ENCODE data around the gene OSBPL5.
"Not testable (repeated sequence)": the region's sequence is repeated elsewhere in the genome, so short reads cannot be mapped to it uniquely, and the experiment has no call there.

Gene OSBPL5

DNA sequence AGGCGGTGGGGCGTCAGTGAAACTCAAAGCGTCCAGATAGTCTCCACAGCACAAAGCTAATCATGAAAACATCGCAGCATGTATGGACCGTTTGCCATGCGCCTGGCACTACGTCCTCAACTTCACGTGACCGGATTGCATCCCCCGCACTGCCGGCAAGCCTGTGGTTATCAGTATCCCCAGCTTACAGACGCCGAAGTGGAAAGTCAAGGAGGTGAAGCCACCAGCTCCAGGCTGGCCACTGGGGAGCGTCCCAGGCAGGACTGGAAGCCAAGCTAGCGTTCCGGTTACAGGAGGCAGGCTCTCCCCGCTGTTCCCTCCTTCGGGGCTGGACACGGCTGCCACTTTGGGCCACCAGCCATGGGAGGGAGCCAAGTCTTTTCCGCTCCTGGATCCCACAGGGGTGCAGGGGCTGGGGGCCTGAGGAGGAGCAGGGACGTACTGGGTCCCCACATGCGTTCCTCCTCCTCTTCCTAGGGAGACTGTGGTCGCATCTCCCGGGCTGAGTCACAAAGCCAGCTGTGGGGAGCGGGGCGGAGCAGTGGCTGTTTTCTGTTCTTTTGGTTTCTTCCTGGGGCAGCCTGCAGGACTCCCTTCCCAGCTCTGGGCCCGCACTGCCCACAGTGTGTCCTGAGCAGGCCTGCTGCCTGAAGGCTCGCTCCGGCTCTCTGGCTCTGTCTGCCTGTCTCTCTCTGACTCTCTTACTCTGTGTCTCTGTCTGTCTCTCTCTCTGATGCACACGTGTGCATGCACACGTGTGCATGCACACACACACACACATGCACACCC, 4.3 kb upstream of the OSBPL5 start:
- H3K9ac ChIP-seq (ENCODE audit: low read depth in 1 of 2, low read length in 2 of 2) = peak overlapping the region in 1 of 2 donors; percentile 24
- no peaks in the 10 kb centered on the region for H3K9me3 ChIP-seq (ENCODE audit: control insufficient read depth in 1 of 2, low read length in 2 of 2)
- peak overlapping the region; percentile 26 to 60 for H3K4me3 ChIP-seq (ENCODE audit: low read depth in 1 of 2, low read length in 2 of 2)
- peak overlapping the region; percentile 46 for H3K27ac ChIP-seq (ENCODE audit: low read depth, low read length)
- peaks cover 19 to 26% of the 10 kb centered on the region in 2 donors for H3K4me1 ChIP-seq (ENCODE audit: control insufficient read depth in 1 of 2, insufficient read depth in 2 of 2, low read length in 2 of 2)
- H3K27me3 ChIP-seq (ENCODE audit: control insufficient read depth in 1 of 2, insufficient read depth in 2 of 2, low read length in 2 of 2) = peaks cover 17 to 41% of the 10 kb centered on the region in 2 donors
- no peaks in the 10 kb centered on the region for H3K36me3 ChIP-seq (ENCODE audit: control insufficient read depth in 1 of 2, insufficient read depth in 2 of 2, low read length in 2 of 2)

- peaks cover 17 to 41% of the 10 kb centered on the region in 2 donors for H3K27me3 ChIP-seq (ENCODE audit: control insufficient read depth in 1 of 2, insufficient read depth in 2 of 2, low read length in 2 of 2)
- H3K27ac ChIP-seq (ENCODE audit: low read depth, low read length); H3K36me3 ChIP-seq (ENCODE audit: control insufficient read depth in 1 of 2, insufficient read depth in 2 of 2, low read length in 2 of 2); H3K9me3 ChIP-seq (ENCODE audit: control insufficient read depth in 1 of 2, low read length in 2 of 2); H3K9ac ChIP-seq (ENCODE audit: low read depth in 1 of 2, low read length in 2 of 2): not testable (repeated sequence)
- peaks cover 25 to 33% of the 10 kb centered on the region in 2 donors for H3K4me1 ChIP-seq (ENCODE audit: control insufficient read depth in 1 of 2, insufficient read depth in 2 of 2, low read length in 2 of 2)
- peak overlapping the region; percentile 26 to 60 for H3K4me3 ChIP-seq (ENCODE audit: low read depth in 1 of 2, low read length in 2 of 2)
Observed at GRCh38 chr11:3168742-3169254, 3.7 kb upstream of the OSBPL5 start.

- Histone ChIP-seq H3K9me3 (ENCODE audit: control insufficient read depth in 1 of 2, low read length in 2 of 2) (no peaks in the 10 kb centered on the region), H3K9ac (ENCODE audit: low read depth in 1 of 2, low read length in 2 of 2) (no peak overlapping the region), H3K4me1 (ENCODE audit: control insufficient read depth in 1 of 2, insufficient read depth in 2 of 2, low read length in 2 of 2) (peaks cover 29 to 37% of the 10 kb centered on the region in 2 donors), H3K4me3 (ENCODE audit: low read depth in 1 of 2, low read length in 2 of 2) (no peak overlapping the region), H3K27me3 (ENCODE audit: control insufficient read depth in 1 of 2, insufficient read depth in 2 of 2, low read length in 2 of 2) (peaks cover 17 to 41% of the 10 kb centered on the region in 2 donors), H3K36me3 (ENCODE audit: control insufficient read depth in 1 of 2, insufficient read depth in 2 of 2, low read length in 2 of 2) (no peaks in the 10 kb centered on the region), H3K27ac (ENCODE audit: low read depth, low read length) (no peak overlapping the region)
Observed at GRCh38 chr11:3167143-3168119, 2.3 kb upstream of the OSBPL5 start.

- Histone ChIP-seq H3K9me3 (ENCODE audit: control insufficient read depth in 1 of 2, low read length in 2 of 2) (no peaks in the 10 kb centered on the region), H3K36me3 (ENCODE audit: control insufficient read depth in 1 of 2, insufficient read depth in 2 of 2, low read length in 2 of 2) (no peaks in the 10 kb centered on the region), H3K4me1 (ENCODE audit: control insufficient read depth in 1 of 2, insufficient read depth in 2 of 2, low read length in 2 of 2) (peaks cover 30 to 39% of the 10 kb centered on the region in 2 donors), H3K4me3 (ENCODE audit: low read depth in 1 of 2, low read length in 2 of 2) (no peak overlapping the region), H3K27me3 (ENCODE audit: control insufficient read depth in 1 of 2, insufficient read depth in 2 of 2, low read length in 2 of 2) (peaks cover 17 to 37% of the 10 kb centered on the region in 2 donors), H3K27ac (ENCODE audit: low read depth, low read length) (no peak overlapping the region), H3K9ac (ENCODE audit: low read depth in 1 of 2, low read length in 2 of 2) (no peak overlapping the region)
Observed at GRCh38 chr11:3166268-3167142, 1.4 kb upstream of the OSBPL5 start.

DNA sequence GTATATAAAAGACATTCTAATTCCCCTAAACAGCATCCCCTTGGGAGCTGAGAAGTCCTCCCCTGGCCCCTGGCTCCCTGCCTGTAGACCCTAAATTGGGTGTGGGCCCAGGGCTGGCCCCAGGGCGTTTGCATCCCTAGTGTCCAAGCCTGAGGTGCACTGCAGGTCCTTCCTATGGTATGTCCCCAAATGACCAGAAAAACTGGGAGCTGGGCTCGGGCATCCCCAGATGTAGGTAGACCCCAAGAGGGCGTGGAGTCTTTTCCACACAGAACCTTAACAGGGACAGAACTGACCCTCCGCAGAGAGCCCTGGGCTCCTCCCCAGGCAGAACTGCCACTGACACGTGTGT, 782 bp upstream of the OSBPL5 start:
- no peaks in the 10 kb centered on the region for H3K9me3 ChIP-seq (ENCODE audit: control insufficient read depth in 1 of 2, low read length in 2 of 2)
- H3K4me1 ChIP-seq (ENCODE audit: control insufficient read depth in 1 of 2, insufficient read depth in 2 of 2, low read length in 2 of 2) = peaks cover 36 to 46% of the 10 kb centered on the region in 2 donors
- peak overlapping the region in 1 of 2 donors; percentile 40 for H3K4me3 ChIP-seq (ENCODE audit: low read depth in 1 of 2, low read length in 2 of 2)
- H3K27me3 ChIP-seq (ENCODE audit: control insufficient read depth in 1 of 2, insufficient read depth in 2 of 2, low read length in 2 of 2) = peaks cover 11 to 33% of the 10 kb centered on the region in 2 donors
- no peak overlapping the region for H3K27ac ChIP-seq (ENCODE audit: low read depth, low read length)
- no peak overlapping the region for H3K9ac ChIP-seq (ENCODE audit: low read depth in 1 of 2, low read length in 2 of 2)
- no peaks in the 10 kb centered on the region for H3K36me3 ChIP-seq (ENCODE audit: control insufficient read depth in 1 of 2, insufficient read depth in 2 of 2, low read length in 2 of 2)

DNA sequence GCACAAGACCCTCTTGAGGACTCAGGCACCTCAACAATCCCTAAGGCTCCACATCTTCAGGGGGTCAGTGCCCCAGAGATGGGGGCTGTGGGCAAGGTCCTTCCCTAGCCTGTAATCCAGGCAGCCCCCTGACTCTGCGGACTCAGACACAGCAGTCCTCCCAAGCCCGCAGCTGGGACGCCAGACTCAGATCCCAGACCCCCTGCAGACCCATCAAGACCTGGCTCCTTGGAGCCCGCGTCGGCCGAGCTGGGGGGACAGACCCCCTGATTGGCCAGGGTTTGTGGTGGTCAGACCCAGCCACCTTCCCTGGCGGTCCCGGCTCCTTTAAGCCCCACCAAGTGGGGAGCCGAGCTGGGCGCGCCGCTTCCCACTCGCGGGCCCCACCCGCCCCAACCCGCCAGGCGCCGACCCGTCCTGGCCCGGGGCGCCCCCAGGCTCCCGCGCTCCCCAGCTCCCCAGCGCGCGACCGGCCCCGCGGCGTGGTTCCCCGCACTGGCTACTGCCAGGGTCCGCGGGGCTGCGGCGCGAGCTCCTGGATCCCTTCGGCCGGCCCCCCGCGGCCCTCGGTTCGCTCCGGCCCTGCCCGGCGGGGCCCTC, 458 bp downstream of the OSBPL5 start:
- Histone ChIP-seq H3K9me3 (ENCODE audit: control insufficient read depth in 1 of 2, low read length in 2 of 2) (no peaks in the 10 kb centered on the region), H3K36me3 (ENCODE audit: control insufficient read depth in 1 of 2, insufficient read depth in 2 of 2, low read length in 2 of 2) (no peaks in the 10 kb centered on the region), H3K9ac (ENCODE audit: low read depth in 1 of 2, low read length in 2 of 2) (peak overlapping the region; percentile 52 to 54), H3K27ac (ENCODE audit: low read depth, low read length) (no peak overlapping the region), H3K4me3 (ENCODE audit: low read depth in 1 of 2, low read length in 2 of 2) (peak overlapping the region; percentile 78 to 79), H3K27me3 (ENCODE audit: control insufficient read depth in 1 of 2, insufficient read depth in 2 of 2, low read length in 2 of 2) (peaks cover 11 to 22% of the 10 kb centered on the region in 2 donors), H3K4me1 (ENCODE audit: control insufficient read depth in 1 of 2, insufficient read depth in 2 of 2, low read length in 2 of 2) (peaks cover 43 to 56% of the 10 kb centered on the region in 2 donors)

DNA sequence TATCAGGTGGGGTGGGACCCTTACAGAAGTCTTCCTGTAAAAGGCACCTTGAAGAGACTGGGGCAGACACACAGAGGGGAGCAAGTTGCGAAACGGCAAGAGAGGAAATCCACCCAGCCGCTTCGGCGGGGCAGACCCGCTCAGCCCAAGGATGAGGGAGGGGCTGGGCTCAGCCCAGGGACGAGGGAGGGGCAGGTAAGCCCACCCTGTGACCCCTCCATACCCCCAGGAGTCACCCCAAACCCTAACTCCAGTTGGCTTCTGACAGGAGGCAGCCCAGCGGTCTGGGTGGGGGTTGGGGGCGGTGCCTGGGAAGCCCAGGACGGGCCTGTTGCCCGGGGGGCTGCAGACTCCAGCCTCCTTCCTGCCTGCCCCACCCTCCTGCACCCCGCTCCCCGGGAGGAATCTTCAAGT, 965 bp downstream of the OSBPL5 start:
- Histone ChIP-seq H3K27ac (ENCODE audit: low read depth, low read length) (no peak overlapping the region), H3K27me3 (ENCODE audit: control insufficient read depth in 1 of 2, insufficient read depth in 2 of 2, low read length in 2 of 2) (peaks cover 7 to 17% of the 10 kb centered on the region in 2 donors), H3K4me1 (ENCODE audit: control insufficient read depth in 1 of 2, insufficient read depth in 2 of 2, low read length in 2 of 2) (peaks cover 45 to 56% of the 10 kb centered on the region in 2 donors)

DNA sequence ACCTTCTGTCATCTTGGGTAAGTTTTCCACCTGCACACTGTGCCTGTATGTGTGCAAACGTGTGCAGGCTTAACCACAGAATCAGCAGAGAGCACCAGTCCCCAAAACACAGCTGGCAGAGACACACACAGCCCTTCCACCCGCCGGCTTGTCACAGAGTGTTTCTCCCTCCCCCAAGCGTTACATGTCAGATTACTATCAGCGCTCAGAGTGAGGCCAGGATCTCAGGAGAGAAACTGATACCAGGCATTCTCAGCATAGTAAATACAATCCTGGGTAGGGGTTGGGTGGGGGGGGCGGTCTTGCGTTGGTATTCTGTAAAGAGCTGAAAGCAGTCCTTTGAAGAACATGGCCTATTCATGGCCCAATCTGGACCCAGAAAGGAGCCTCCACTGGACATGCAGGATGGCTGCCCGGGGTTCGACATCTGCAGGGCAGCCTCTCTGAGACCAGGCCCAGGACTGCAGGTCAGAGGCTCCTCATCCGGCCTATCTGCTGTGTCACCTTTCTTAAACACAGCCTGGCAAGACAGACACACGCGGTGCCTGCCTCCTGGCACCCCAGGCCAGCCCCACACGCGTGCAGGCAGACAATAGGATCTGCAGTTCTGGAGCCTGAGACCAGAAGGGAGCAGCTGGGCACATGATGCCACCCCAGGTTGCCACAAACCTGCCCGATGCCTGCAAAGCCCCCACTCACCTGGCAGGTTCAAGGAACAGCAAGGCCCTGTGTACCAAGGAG, 1.7 kb downstream of the OSBPL5 start:
- Histone ChIP-seq H3K9me3 (ENCODE audit: control insufficient read depth in 1 of 2, low read length in 2 of 2) (no peaks in the 10 kb centered on the region), H3K9ac (ENCODE audit: low read depth in 1 of 2, low read length in 2 of 2) (peak overlapping the region in 1 of 2 donors; percentile 52), H3K4me1 (ENCODE audit: control insufficient read depth in 1 of 2, insufficient read depth in 2 of 2, low read length in 2 of 2) (peaks cover 44 to 57% of the 10 kb centered on the region in 2 donors), H3K27me3 (ENCODE audit: control insufficient read depth in 1 of 2, insufficient read depth in 2 of 2, low read length in 2 of 2) (peaks cover 3 to 13% of the 10 kb centered on the region in 2 donors), H3K4me3 (ENCODE audit: low read depth in 1 of 2, low read length in 2 of 2) (peak overlapping the region; percentile 78 to 79), H3K36me3 (ENCODE audit: control insufficient read depth in 1 of 2, insufficient read depth in 2 of 2, low read length in 2 of 2) (no peaks in the 10 kb centered on the region), H3K27ac (ENCODE audit: low read depth, low read length) (no peak overlapping the region)

More for the DNA sequence above, 965 bp downstream of the OSBPL5 start:
- Histone ChIP-seq H3K9ac (ENCODE audit: low read depth in 1 of 2, low read length in 2 of 2) (peak overlapping the region; percentile 52 to 54), H3K9me3 (ENCODE audit: control insufficient read depth in 1 of 2, low read length in 2 of 2) (no peaks in the 10 kb centered on the region), H3K4me3 (ENCODE audit: low read depth in 1 of 2, low read length in 2 of 2) (peak overlapping the region; percentile 78 to 79), H3K36me3 (ENCODE audit: control insufficient read depth in 1 of 2, insufficient read depth in 2 of 2, low read length in 2 of 2) (no peaks in the 10 kb centered on the region)

All from duodenal mucosa (tissue), 2 donors.